A204.1 (cell line): ENCODE results near the gene PRKX.
"Not testable (repeated sequence)": the region's sequence is repeated elsewhere in the genome, so short reads cannot be mapped to it uniquely, and the experiment has no call there.

Experiments used
- FAIRE-seq: peaks from 2 replicates; lab custom pipeline; 2012; peaks lifted over from hg19 to GRCh38; lab: Jason Lieb, UNC

The PRKX gene

GRCh38 chrX:3576886-3577501 lies 136.5 kb downstream of the PRKX start:
- FAIRE-seq, result no peak

DNA sequence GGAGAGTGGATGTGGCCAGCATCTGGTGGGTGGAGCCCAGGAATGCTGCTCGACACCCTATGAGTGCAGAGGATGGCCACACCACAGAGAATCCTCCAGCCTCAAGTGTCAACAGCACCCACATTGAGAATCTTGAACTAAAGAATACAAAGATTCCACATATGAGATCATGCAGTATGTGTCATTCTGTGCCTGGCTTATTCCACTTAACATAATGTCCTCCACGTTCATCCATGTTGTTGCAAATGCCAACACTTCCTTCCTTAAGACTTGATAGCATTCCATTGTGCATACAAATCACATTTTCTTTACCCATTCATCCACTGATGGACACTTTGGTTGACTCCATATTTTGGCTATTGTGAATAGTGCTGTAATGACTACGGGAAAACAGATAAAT lies 145.8 kb downstream of the PRKX start:
- FAIRE-seq, result no peak

DNA sequence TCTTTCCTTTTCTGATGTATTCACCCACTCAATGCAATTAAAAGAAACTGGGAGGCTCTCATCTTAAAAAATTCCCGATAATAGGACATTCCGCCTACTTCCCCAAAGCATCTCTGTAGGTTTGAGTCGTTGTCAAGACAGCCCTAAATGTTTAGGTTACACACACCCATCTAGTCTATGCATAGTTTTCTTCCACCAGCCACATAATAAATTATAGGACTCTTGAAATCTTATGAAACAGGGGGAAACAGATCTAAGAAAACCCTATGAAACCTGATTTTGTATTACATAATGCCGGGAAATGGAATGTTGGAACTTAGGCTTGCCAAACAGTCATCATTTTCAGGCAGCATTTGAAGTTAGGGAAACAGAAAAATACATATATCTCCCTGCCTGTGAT lies 150.0 kb downstream of the PRKX start:
- FAIRE-seq, result no peak

DNA sequence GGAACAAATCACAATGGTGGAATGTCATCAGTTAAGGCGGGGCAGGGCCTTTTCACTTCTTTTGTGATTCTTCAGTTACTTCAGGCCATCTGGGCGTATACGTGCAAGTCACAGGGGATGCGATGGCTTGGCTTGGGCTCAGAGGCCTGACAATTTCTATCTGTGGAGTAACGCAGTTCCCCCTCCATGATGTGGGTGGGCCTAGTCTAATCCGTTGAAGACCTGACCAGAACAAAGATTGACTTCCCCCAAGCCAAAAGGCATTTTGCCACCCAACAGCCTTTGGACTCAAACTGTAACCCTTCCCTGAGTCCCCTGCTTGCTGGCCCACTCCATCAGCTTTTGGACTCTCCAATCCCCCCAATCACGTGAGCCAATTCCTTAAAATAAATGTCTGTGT lies 153.4 kb downstream of the PRKX start:
- FAIRE-seq, result not testable (repeated sequence)
